H1 (cell line): Measurements from ENCODE around the gene KDM1A. TPM values are rescaled to one million over a fixed set of nuclear protein-coding genes. Genes with fewer than 3 reads are reported as not detected.

Experiments
- ASH2L ChIP-seq: fragments of 200-600, 300-600 bp; sonication (generic); IDR thresholded peaks from one replicate; pipeline ENCODE4 v1.7.1; 2017; ENCODE audit warnings: low read length
- BACH1 ChIP-seq: IDR thresholded peaks from 2 replicates; pipeline ENCODE4 v1.6.1; 2012; ENCODE audit warnings: low read length, improper control_type of control experiment
- CHD7 ChIP-seq: fragments of 300-600 bp; sonication (generic); IDR thresholded peaks from 2 replicates; pipeline ENCODE4 v1.7.1; 2012; ENCODE audit warnings: low read length, moderate library complexity, mild to moderate bottlenecking, inconsistent platforms; ENCODE audit not compliant: insufficient replicate concordance
- EGR1 ChIP-seq: IDR thresholded peaks from 2 replicates; pipeline ENCODE4 v1.6.1; 2011; ENCODE audit warnings: low read depth, low read length, borderline replicate concordance
- HDAC6 ChIP-seq: IDR thresholded peaks from one replicate; pipeline ENCODE4 v1.7.1; 2012; ENCODE audit warnings: low read depth, mild to moderate bottlenecking, inconsistent platforms, low read length, moderate library complexity
- JUND ChIP-seq: IDR thresholded peaks from 2 replicates; pipeline ENCODE4 v1.6.1; 2011; ENCODE audit warnings: mild to moderate bottlenecking, improper control_type of control experiment, low read length
- KDM4A ChIP-seq: IDR thresholded peaks from one replicate; pipeline ENCODE4 v1.7.1; 2012; ENCODE audit warnings: low read depth, mild to moderate bottlenecking, moderate library complexity, low read length, inconsistent platforms; ENCODE audit not compliant: severe bottlenecking
- NRF1 ChIP-seq: IDR thresholded peaks from 2 replicates; pipeline ENCODE4 v1.6.1; 2011; ENCODE audit warnings: mild to moderate bottlenecking, low read depth, low read length, improper control_type of control experiment
- RAD21 ChIP-seq, 2 experiments: IDR thresholded peaks in 1 of 2; conservative IDR thresholded peaks in 1 of 2; 2 replicates each; pipeline ENCODE4 v1.6.1; 2011; ENCODE audit warnings: low read depth in 2 of 2, low read length in 2 of 2, improper control_type of control experiment in 1 of 2, inconsistent platforms in 1 of 2, mild to moderate bottlenecking in 1 of 2, moderate library complexity in 1 of 2
- TCF12 ChIP-seq: IDR thresholded peaks from 2 replicates; pipeline ENCODE4 v1.6.1; 2011; ENCODE audit warnings: low read depth, mild to moderate bottlenecking, low read length
- TEAD4 ChIP-seq: IDR thresholded peaks from 2 replicates; pipeline ENCODE4 v1.6.1; 2012; ENCODE audit warnings: low read depth, low read length, inconsistent platforms, mixed read lengths
- polyA plus RNA-seq, 7 experiments: library from polyadenylated mRNA; depleted of rRNA in 3 of 7; stranded (reverse) in 5 of 7; unstranded in 2 of 7; fragments of >200 nt in 5 of 7; fragments of 200-250 nt in 2 of 7; gene quantifications; 1 replicate in 5 of 7; 2 replicates in 1 of 7; 4 replicates in 1 of 7; pipeline versions ENCODE4 v1.2.1 to v1.2.3, GENCODE V29; 2011 to 2013; ENCODE audit warnings: missing spikeins in 2 of 7, mixed read lengths in 2 of 7
- total RNA-seq: library from RNA; stranded (reverse); fragmentation: NEBNext Ultra II Directional; extraction: Animal tissue kit (Norgen Biotek cat#: 25700); gene quantifications from 2 replicates; pipeline ENCODE4 v1.2.1, GENCODE V29; 2021

Gene KDM1A
- total and polyA plus RNA-seq, 2 of the 8 experiments (the other 6 are each of a cell fraction or from before 2014, with no cell fraction given), result 216 to 275 TPM

GRCh38 chr1:23013657-23014056 lies 5.6 kb upstream of the KDM1A start (continued):
- no peak for TF ChIP-seq CHD7
- TF ChIP-seq KDM4A, result no peak
- no peak for TF ChIP-seq TEAD4
- no peak for TF ChIP-seq HDAC6
- no peak for TF ChIP-seq JUND
- TF ChIP-seq RAD21 (IDR thresholded peaks at IDR 0.05 in 1 of 2, conservative IDR thresholded peaks at IDR 0.05 in 1 of 2; ENCODE audit: low read depth in 2 of 2, low read length in 2 of 2), result no peak
- TF ChIP-seq BACH1, result no peak
- no peak for TF ChIP-seq TCF12
- TF ChIP-seq ASH2L, result no peak
- no peak for TF ChIP-seq EGR1
- no peak for TF ChIP-seq NRF1
- TF ChIP-seq, all 59 proteins: peak for 0
